ENCODE data around the gene SLC22A2.

DNA sequence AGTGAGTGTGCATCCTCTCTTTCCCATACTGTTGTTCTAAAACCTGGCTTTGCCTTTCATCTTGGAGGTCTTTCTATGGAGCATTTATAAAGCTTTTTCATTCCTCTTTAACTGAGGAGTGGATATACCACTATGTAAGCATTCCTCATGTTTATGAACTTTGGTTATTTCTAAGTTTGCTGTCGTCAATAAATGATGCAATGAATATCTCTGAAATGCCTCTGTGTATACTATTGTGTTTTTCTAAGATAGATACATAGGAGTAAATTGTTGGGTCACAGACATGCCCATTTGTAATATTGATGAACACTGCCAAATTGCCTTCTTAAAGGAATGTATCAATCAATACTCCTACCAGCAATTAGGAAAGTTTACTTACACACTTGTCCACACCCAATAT is 53.9 kb downstream of the SLC22A2 start:
- TF ChIP-seq CTCF (conservative IDR thresholded peaks at IDR 0.05; ENCODE audit: low read depth in 2 of 2) (no peak), EZH2phosphoT487 (IDR thresholded peaks at IDR 0.05; ENCODE audit: unreplicated experiment) (no peak), JUNB (IDR thresholded peaks at IDR 0.05; ENCODE audit: unreplicated experiment) (no peak)
- TF ChIP-seq, protein P1, sequence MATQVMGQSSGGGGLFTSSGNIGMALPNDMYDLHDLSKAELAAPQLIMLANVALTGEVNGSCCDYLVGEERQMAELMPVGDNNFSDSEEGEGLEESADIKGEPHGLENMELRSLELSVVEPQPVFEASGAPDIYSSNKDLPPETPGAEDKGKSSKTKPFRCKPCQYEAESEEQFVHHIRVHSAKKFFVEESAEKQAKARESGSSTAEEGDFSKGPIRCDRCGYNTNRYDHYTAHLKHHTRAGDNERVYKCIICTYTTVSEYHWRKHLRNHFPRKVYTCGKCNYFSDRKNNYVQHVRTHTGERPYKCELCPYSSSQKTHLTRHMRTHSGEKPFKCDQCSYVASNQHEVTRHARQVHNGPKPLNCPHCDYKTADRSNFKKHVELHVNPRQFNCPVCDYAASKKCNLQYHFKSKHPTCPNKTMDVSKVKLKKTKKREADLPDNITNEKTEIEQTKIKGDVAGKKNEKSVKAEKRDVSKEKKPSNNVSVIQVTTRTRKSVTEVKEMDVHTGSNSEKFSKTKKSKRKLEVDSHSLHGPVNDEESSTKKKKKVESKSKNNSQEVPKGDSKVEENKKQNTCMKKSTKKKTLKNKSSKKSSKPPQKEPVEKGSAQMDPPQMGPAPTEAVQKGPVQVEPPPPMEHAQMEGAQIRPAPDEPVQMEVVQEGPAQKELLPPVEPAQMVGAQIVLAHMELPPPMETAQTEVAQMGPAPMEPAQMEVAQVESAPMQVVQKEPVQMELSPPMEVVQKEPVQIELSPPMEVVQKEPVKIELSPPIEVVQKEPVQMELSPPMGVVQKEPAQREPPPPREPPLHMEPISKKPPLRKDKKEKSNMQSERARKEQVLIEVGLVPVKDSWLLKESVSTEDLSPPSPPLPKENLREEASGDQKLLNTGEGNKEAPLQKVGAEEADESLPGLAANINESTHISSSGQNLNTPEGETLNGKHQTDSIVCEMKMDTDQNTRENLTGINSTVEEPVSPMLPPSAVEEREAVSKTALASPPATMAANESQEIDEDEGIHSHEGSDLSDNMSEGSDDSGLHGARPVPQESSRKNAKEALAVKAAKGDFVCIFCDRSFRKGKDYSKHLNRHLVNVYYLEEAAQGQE (IDR thresholded peaks at IDR 0.05; ENCODE audit: unreplicated experiment) = no peak

Measured in GM23338 (cell line).